GM12873 (cell line): ENCODE results near the gene SLC25A38.

Experiments used
- CTCF ChIP-seq: IDR thresholded peaks from 2 replicates; pipeline ENCODE4 v1.5.1; 2012; ENCODE audit warnings: low read depth, mild to moderate bottlenecking, moderate library complexity, low read length, control low read depth; ENCODE audit not compliant: insufficient read depth; ENCODE audit errors: missing control alignments

SLC25A38 gene

GRCh38 chr3:39381432-39381831 is 1.7 kb upstream of the SLC25A38 start:
- no peak for TF ChIP-seq CTCF

- TF ChIP-seq CTCF, result no peak
Measured at GRCh38 chr3:39383881-39384664, 903 bp downstream of the SLC25A38 start.

- no peak for TF ChIP-seq CTCF
Measured at GRCh38 chr3:39384665-39385000, 1.5 kb downstream of the SLC25A38 start.

- no peak for TF ChIP-seq CTCF
Measured at GRCh38 chr3:39385456-39386090, 2.4 kb downstream of the SLC25A38 start.

- TF ChIP-seq CTCF, result no peak
Measured at GRCh38 chr3:39386318-39386717, 3.1 kb downstream of the SLC25A38 start.

- TF ChIP-seq CTCF, result no peak
Measured at GRCh38 chr3:39387411-39387975, 4.3 kb downstream of the SLC25A38 start.

GRCh38 chr3:39388153-39388552 is 5.0 kb downstream of the SLC25A38 start:
- TF ChIP-seq CTCF, result no peak
